K562 (cell line): Measurements from ENCODE around the gene TMEM114. TPM values are rescaled to one million over a fixed set of nuclear protein-coding genes. Genes with fewer than 3 reads are reported as not detected.
A peak's percentile ranks its signal among the peaks of the same experiment; 100 is the strongest.

Source experiments
- ATAC-seq: fragments of 200-7000 bp; cut with Tn5 transposase; 3 replicates; pipeline ENCODE4 v1.9.1; 2020; ENCODE audit warnings: moderate library complexity
- BruUV-seq: library from RNA; stranded (reverse); fragments of 400-500 nt; replicated peaks from 2 replicates; lab custom pipeline; 2021; lab: Mats Ljungman, UMichigan
- CTCF ChIA-PET: fragments of 300-600 bp; formaldehyde crosslinking; extraction: SDS; loops from one replicate; lab custom pipeline; 2021; ENCODE audit warnings: low intra/inter-chr PET ratio; lab: Yijun Ruan, JAX
- POLR2A ChIA-PET: fragments of 300-600, 350-650 bp; sonication (Branson Sonifier 250); formaldehyde crosslinking; extraction: SDS; loops from one replicate; lab custom pipeline; 2021; ENCODE audit warnings: antibody characterized with exemption, inconsistent platforms; lab: Yijun Ruan, JAX
- DNase-seq, 4 experiments: peaks; one replicate each; pipeline versions ENCODE4 v3.0.0 to v3.0.0-alpha.2; 2011 to 2018; ENCODE audit warnings: low spot score in 3 of 4, mixed read lengths in 3 of 4; ENCODE audit errors: extremely low read depth in 1 of 4
- FAIRE-seq: peaks from 2 replicates; lab custom pipeline; 2011; peaks lifted over from hg19 to GRCh38; lab: Jason Lieb, UNC
- H2AFZ ChIP-seq: 2 replicates; pipeline ENCODE4 v1.6.0; 2011; ENCODE audit warnings: low read depth, low read length, control low read depth, inconsistent platforms
- H3K27ac ChIP-seq: fragments of 200-600 bp; 3 replicates; pipeline ENCODE4 v1.8.0; 2011; ENCODE audit warnings: low read depth, mild to moderate bottlenecking, control low read depth, inconsistent platforms, low read length, moderate library complexity, mixed read lengths; ENCODE audit errors: extremely low read depth
- H3K27me3 ChIP-seq, 2 experiments: fragments of 300-600 bp in 1 of 2; 2 replicates in 1 of 2; 3 replicates in 1 of 2; pipeline versions ENCODE4 v1.6.0 to v1.8.0; 2011; ENCODE audit warnings: inconsistent platforms in 2 of 2, low read length in 2 of 2, mild to moderate bottlenecking in 1 of 2, mixed read lengths in 1 of 2, moderate library complexity in 1 of 2; ENCODE audit not compliant: control insufficient read depth in 2 of 2, insufficient read depth in 2 of 2
- H3K36me3 ChIP-seq: fragments of 300-600 bp; 3 replicates; pipeline ENCODE4 v1.8.0; 2011; ENCODE audit warnings: mild to moderate bottlenecking, low read length, inconsistent platforms; ENCODE audit not compliant: control insufficient read depth, insufficient read depth
- H3K4me1 ChIP-seq, 2 experiments: fragments of 200-600 bp in 1 of 2; replicated peaks in 1 of 2; 2 replicates in 1 of 2; 3 replicates in 1 of 2; pipeline versions ENCODE4 v1.5.1 to v1.8.0; 2011; ENCODE audit warnings: inconsistent platforms in 2 of 2, low read length in 2 of 2, mild to moderate bottlenecking in 1 of 2, mixed read lengths in 1 of 2, moderate library complexity in 1 of 2; ENCODE audit not compliant: control insufficient read depth in 2 of 2, insufficient read depth in 2 of 2
- H3K4me2 ChIP-seq: 2 replicates; pipeline ENCODE4 v1.6.1; 2011; ENCODE audit warnings: low read length, control low read depth, inconsistent platforms, mixed read lengths; ENCODE audit not compliant: insufficient read depth
- H3K4me3 ChIP-seq: fragments of 200-600 bp; sonication (generic), shearing (Covaris generic); 2 replicates; pipeline ENCODE4 v1.5.1; 2016; ENCODE audit warnings: control low read depth, inconsistent platforms
- H3K79me2 ChIP-seq: fragments of 200-600 bp; 3 replicates; pipeline ENCODE4 v1.8.0; 2011; ENCODE audit warnings: low read length, inconsistent platforms; ENCODE audit not compliant: control insufficient read depth, insufficient read depth
- H3K9ac ChIP-seq, 2 experiments: 2 replicates each; pipeline versions ENCODE4 v1.6.0 to v1.6.1; 2011; ENCODE audit warnings: low read depth in 2 of 2, low read length in 2 of 2, control low read depth in 1 of 2, inconsistent platforms in 1 of 2, mild to moderate bottlenecking in 1 of 2, mixed read lengths in 1 of 2; ENCODE audit not compliant: insufficient read depth in 1 of 2
- H3K9me1 ChIP-seq: one replicate; pipeline ENCODE4 v1.6.0; 2011; ENCODE audit warnings: inconsistent platforms, mild to moderate bottlenecking, low read length, moderate library complexity; ENCODE audit not compliant: control insufficient read depth, insufficient read depth
- H3K9me3 ChIP-seq: replicated peaks from 2 replicates; pipeline ENCODE4 v1.5.1; 2011; ENCODE audit warnings: low read depth, low read length, inconsistent platforms; ENCODE audit not compliant: control insufficient read depth, insufficient read depth
- H4K20me1 ChIP-seq: replicated peaks from 2 replicates; pipeline ENCODE4 v1.6.1; 2011; ENCODE audit warnings: low read length, inconsistent platforms, mixed read lengths; ENCODE audit not compliant: control insufficient read depth, insufficient read depth
- HDAC3 ChIP-seq: fragments of 450-650 bp; IDR thresholded peaks from 2 replicates; pipeline ENCODE4 v1.6.1; 2018; ENCODE audit warnings: borderline replicate concordance, mild to moderate bottlenecking, moderate library complexity; ENCODE audit not compliant: partially characterized antibody
- NEUROD1 ChIP-seq: fragments of 150-350 bp; IDR thresholded peaks from 2 replicates; pipeline ENCODE4 v1.6.1; 2014; ENCODE audit warnings: borderline replicate concordance, low read length, low read depth; ENCODE audit not compliant: partially characterized antibody
- PHF21A ChIP-seq: fragments of 450-650 bp; IDR thresholded peaks from 2 replicates; pipeline ENCODE4 v1.6.1; 2017; ENCODE audit warnings: low read depth, borderline replicate concordance
- UBTF ChIP-seq, 2 experiments: IDR thresholded peaks; 2 replicates each; pipeline ENCODE4 v1.6.1; 2012; ENCODE audit warnings: improper control_type of control experiment in 2 of 2, low read depth in 2 of 2, low read length in 2 of 2, borderline replicate concordance in 1 of 2
- ZNF316 ChIP-seq: fragments of 450-650 bp; IDR thresholded peaks from 2 replicates; pipeline ENCODE4 v1.6.1; 2016
- WGBS: fragments of 100-300 bp; shearing (Covaris generic); methylation state at CpG from one replicate; pipeline ENCODE4 v1.1.6; 2016; ENCODE audit warnings: low coverage, mixed read lengths; ENCODE audit not compliant: insufficient coverage; ENCODE audit errors: missing lambda C conversion rate; 5-methylcytosine and 5-hydroxymethylcytosine counted together
- in situ Hi-C: fragments of 300-500 bp; cut with MboI; formaldehyde crosslinking; loops from 4 replicates; pipeline ENCODE4 v1.15.0; 2018; ENCODE audit warnings: inconsistent platforms, mixed read lengths
- intact Hi-C: fragments of 100-400 bp; cut with micrococcal nuclease; formaldehyde crosslinking; loops from 2 replicates; pipeline ENCODE4 v1.14.2; 2022
- polyA plus RNA-seq, 8 experiments: library from polyadenylated mRNA; depleted of rRNA in 4 of 8; stranded (reverse) in 5 of 8; unstranded in 3 of 8; fragments of >200 nt; fragmentation: Nextera tagmentation in 2 of 8; fragmentation: Illumina TruSeq in 1 of 8; extraction: Ambion mirVana in 2 of 8; extraction: Trizol in 1 of 8; gene quantifications; 2 replicates each; pipeline versions ENCODE4 v1.2.1 to v1.2.3, GENCODE V29; 2011 to 2014; ENCODE audit warnings: inconsistent platforms in 1 of 8, missing spikeins in 1 of 8
- total RNA-seq, 7 experiments: library from RNA; depleted of rRNA in 6 of 7; stranded (reverse); fragments of >200 nt in 6 of 7; fragmentation: Illumina TruSeq in 2 of 7; extraction: Trizol in 2 of 7; gene quantifications; 2 replicates each; pipeline versions ENCODE4 v1.2.1 to v1.2.3, GENCODE V29; 2011 to 2021; ENCODE audit warnings: low replicate concordance in 1 of 7
- TF ChIP-seq, protein P1 (sequence below): fragments of 250-450 bp; sonication (Bioruptor Pico); IDR thresholded peaks from 2 replicates; pipeline ENCODE4 v1.4.0; 2020; ENCODE audit warnings: mild to moderate bottlenecking, moderate library complexity

TMEM114 gene
- total and polyA plus RNA-seq, 9 of the 15 experiments (the other 6 are each of a cell fraction or from before 2014, with no cell fraction given) = not detected

GRCh38 chr16:8528471-8528870 lies 61.8 kb downstream of the TMEM114 start:
- Histone ChIP-seq H4K20me1 (no peaks in the 10 kb centered on the region), H3K9ac (no peak overlapping the region), H3K9me1 (no peaks in the 10 kb centered on the region), H3K4me3 (no peak overlapping the region), H3K9me3 (no peaks in the 10 kb centered on the region), H3K27me3 (peaks cover 15 to 21% of the 10 kb centered on the region in 2 experiments; a peak in 4 of 5 replicates), H3K36me3 (no peaks in the 10 kb centered on the region), H3K27ac (no peak overlapping the region), H3K79me2 (no peaks in the 10 kb centered on the region), H2AFZ (no peak overlapping the region), H3K4me1 (no peaks in the 10 kb centered on the region), H3K4me2 (no peak overlapping the region)
- DNase-seq = no peak
- FAIRE-seq = no peak
- in situ Hi-C loops (no loop called here), intact Hi-C loops (no loop called here)
- TF ChIP-seq, protein P1, sequence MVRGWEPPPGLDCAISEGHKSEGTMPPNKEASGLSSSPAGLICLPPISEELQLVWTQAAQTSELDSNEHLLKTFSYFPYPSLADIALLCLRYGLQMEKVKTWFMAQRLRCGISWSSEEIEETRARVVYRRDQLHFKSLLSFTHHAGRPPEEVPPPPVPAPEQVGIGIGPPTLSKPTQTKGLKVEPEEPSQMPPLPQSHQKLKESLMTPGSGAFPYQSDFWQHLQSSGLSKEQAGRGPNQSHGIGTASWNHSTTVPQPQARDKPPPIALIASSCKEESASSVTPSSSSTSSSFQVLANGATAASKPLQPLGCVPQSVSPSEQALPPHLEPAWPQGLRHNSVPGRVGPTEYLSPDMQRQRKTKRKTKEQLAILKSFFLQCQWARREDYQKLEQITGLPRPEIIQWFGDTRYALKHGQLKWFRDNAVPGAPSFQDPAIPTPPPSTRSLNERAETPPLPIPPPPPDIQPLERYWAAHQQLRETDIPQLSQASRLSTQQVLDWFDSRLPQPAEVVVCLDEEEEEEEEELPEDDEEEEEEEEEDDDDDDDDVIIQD = no peak
- TF ChIP-seq ZNF316 (0 out of 2 replicates have a peak, but pooled peaks have one; percentile 4), PHF21A (no peak), UBTF (IDR thresholded peaks at IDR 0.05; ENCODE audit: borderline replicate concordance in 1 of 2, low read depth in 2 of 2, low read length in 2 of 2) (no peak), NEUROD1 (no peak), HDAC3 (no peak)
- POLR2A ChIA-PET = no interaction called here
- no TSS peak for BruUV-seq
- 3% methylated on average over 5 of the region's 5 CpGs for WGBS
- CTCF ChIA-PET = no interaction called here
- no peak for ATAC-seq
